CD14-positive monocyte (primary cell): ENCODE data around the gene TNIP2. TPM values are rescaled to one million over a fixed set of nuclear protein-coding genes. Genes with fewer than 3 reads are reported as not detected.

ENCODE experiments used
- DNase-seq, 3 donors: peaks; one replicate each; pipeline ENCODE4 v3.0.0-alpha.2; 2011 to 2022
- H2AFZ ChIP-seq: 2 replicates; pipeline ENCODE4 v1.6.0; 2012; ENCODE audit warnings: mild to moderate bottlenecking, low read depth, low read length, inconsistent platforms; ENCODE audit not compliant: insufficient read depth, poor library complexity, severe bottlenecking
- H3K27ac ChIP-seq, 2 donors: 1 replicate in 1 of 2; 2 replicates in 1 of 2; pipeline ENCODE4 v1.5.1; 2012 to 2013; ENCODE audit warnings: low read length in 2 of 2, control low read depth in 1 of 2, inconsistent platforms in 1 of 2, low read depth in 1 of 2, mild to moderate bottlenecking in 1 of 2
- H3K27me3 ChIP-seq, 2 donors: one replicate each; pipeline versions ENCODE4 v1.6.0 to v1.6.1; 2011 to 2013; ENCODE audit warnings: low read length in 2 of 2; ENCODE audit not compliant: control insufficient read depth in 2 of 2, insufficient read depth in 2 of 2
- H3K36me3 ChIP-seq, 2 donors: replicated peaks in 1 of 2; 1 replicate in 1 of 2; 2 replicates in 1 of 2; pipeline versions ENCODE4 v1.5.1 to v1.6.1; 2012 to 2013; ENCODE audit warnings: low read length in 2 of 2, control low read depth in 1 of 2, inconsistent platforms in 1 of 2, mild to moderate bottlenecking in 1 of 2; ENCODE audit not compliant: insufficient read depth in 2 of 2, control insufficient read depth in 1 of 2
- H3K4me1 ChIP-seq, 2 donors: 1 replicate in 1 of 2; 2 replicates in 1 of 2; pipeline versions ENCODE4 v1.5.1 to v1.6.1; 2012 to 2013; ENCODE audit warnings: low read length in 2 of 2, control low read depth in 1 of 2, inconsistent platforms in 1 of 2, mild to moderate bottlenecking in 1 of 2, moderate library complexity in 1 of 2; ENCODE audit not compliant: insufficient read depth in 2 of 2, control insufficient read depth in 1 of 2
- H3K4me2 ChIP-seq: replicated peaks from 2 replicates; pipeline ENCODE3; 2012; ENCODE audit warnings: low read length, moderate library complexity, mild to moderate bottlenecking; ENCODE audit not compliant: poor library complexity, severe bottlenecking; ENCODE audit errors: extremely low read depth
- H3K4me3 ChIP-seq, 3 experiments: fragments of 200-600 bp in 1 of 3; sonication (generic) in 1 of 3; replicated peaks in 1 of 3; 1 replicate in 2 of 3; 2 replicates in 1 of 3; pipeline ENCODE4 v1.5.1; 2011 to 2013; ENCODE audit warnings: low read length in 3 of 3, mild to moderate bottlenecking in 3 of 3, control low read depth in 2 of 3, low read depth in 2 of 3, inconsistent platforms in 1 of 3, moderate library complexity in 1 of 3
- H3K79me2 ChIP-seq: 2 replicates; pipeline ENCODE4 v1.6.0; 2012; ENCODE audit warnings: mild to moderate bottlenecking, control low read depth, inconsistent platforms, low read length, moderate library complexity; ENCODE audit not compliant: insufficient read depth
- H3K9ac ChIP-seq: 2 replicates; pipeline ENCODE4 v1.6.0; 2017; ENCODE audit warnings: low read length, mild to moderate bottlenecking; ENCODE audit not compliant: insufficient read depth, poor library complexity, severe bottlenecking
- H3K9me3 ChIP-seq, 2 donors: replicated peaks in 1 of 2; 1 replicate in 1 of 2; 2 replicates in 1 of 2; pipeline versions ENCODE4 v1.5.1 to v1.6.1; 2012 to 2013; ENCODE audit warnings: low read length in 2 of 2, control low read depth in 1 of 2; ENCODE audit not compliant: control insufficient read depth in 1 of 2, insufficient read depth in 1 of 2
- H4K20me1 ChIP-seq: 2 replicates; pipeline ENCODE4 v1.6.0; 2012; ENCODE audit warnings: mild to moderate bottlenecking, low read length, control low read depth, moderate library complexity; ENCODE audit not compliant: insufficient read depth
- H3K27ac Mint-ChIP-seq, 7 donors: one replicate each; pipeline ENCODE4 v1.8.0; 2020; ENCODE audit warnings: mild to moderate bottlenecking in 7 of 7, mixed read lengths in 7 of 7, moderate library complexity in 6 of 7, inconsistent platforms in 2 of 7
- H3K27me3 Mint-ChIP-seq, 3 donors: one replicate each; pipeline ENCODE4 v1.8.0; 2021 to 2022; ENCODE audit warnings: low read depth in 3 of 3, mild to moderate bottlenecking in 3 of 3, mixed read lengths in 3 of 3, moderate library complexity in 3 of 3, inconsistent platforms in 1 of 3
- H3K36me3 Mint-ChIP-seq, 2 donors: one replicate each; pipeline ENCODE4 v1.8.0; 2020; ENCODE audit warnings: mixed read lengths in 2 of 2, inconsistent platforms in 1 of 2, mild to moderate bottlenecking in 1 of 2
- H3K4me1 Mint-ChIP-seq: one replicate; pipeline ENCODE4 v1.8.0; 2020; ENCODE audit warnings: mild to moderate bottlenecking, mixed read lengths
- H3K4me3 Mint-ChIP-seq, 2 donors: one replicate each; pipeline ENCODE4 v1.8.0; 2020; ENCODE audit warnings: mild to moderate bottlenecking in 2 of 2, mixed read lengths in 2 of 2, moderate library complexity in 1 of 2
- H3K9me3 Mint-ChIP-seq, 7 donors: one replicate each; pipeline ENCODE4 v1.8.0; 2020 to 2022; ENCODE audit warnings: mixed read lengths in 7 of 7, mild to moderate bottlenecking in 6 of 7, moderate library complexity in 6 of 7, inconsistent platforms in 2 of 7
- CTCF ChIP-seq: fragments of 200-600 bp; IDR thresholded peaks from one replicate; pipeline ENCODE4 v1.8.0; 2022; ENCODE audit warnings: antibody characterized with exemption, mild to moderate bottlenecking
- WGBS: methylation state at CpG from one replicate; pipeline ENCODE4 v1.1.5; 2013; ENCODE audit warnings: missing lambda C conversion rate; ENCODE audit not compliant: insufficient coverage; 5-methylcytosine and 5-hydroxymethylcytosine counted together
- intact Hi-C, 2 donors: fragments of 100-400 bp; cut with micrococcal nuclease; formaldehyde crosslinking; loops; one replicate each; pipeline versions ENCODE4 v1.15.0 to v1.15.1; 2023
- polyA plus RNA-seq, 3 donors: library from polyadenylated mRNA; depleted of rRNA in 1 of 3; unstranded in 2 of 3; stranded (reverse) in 1 of 3; fragments of 300-500 nt in 2 of 3; fragments of >200 nt in 1 of 3; fragmentation: Illumina TruSeq in 2 of 3; gene quantifications; 1 replicate in 2 of 3; 2 replicates in 1 of 3; pipeline ENCODE4 v1.2.3, GENCODE V29; 2012 to 2021

TNIP2 gene
- polyA plus RNA-seq, 3 donors: 27.6 to 75.7 (median 28.2) TPM

GRCh38 chr4:2796849-2797544, 40.9 kb upstream of the TNIP2 start:
- no peaks in the 10 kb centered on the region for H3K9me3 ChIP-seq
- peaks cover 86% of the 10 kb centered on the region for H4K20me1 ChIP-seq
- peak overlapping the region; percentile 96 to 97 for H3K4me3 Mint-ChIP-seq
- H3K36me3 Mint-ChIP-seq: peaks cover 34 to 53% of the 10 kb centered on the region in 2 donors
- peaks cover 17 to 22% of the 10 kb centered on the region in 2 donors for H3K36me3 ChIP-seq
- peak overlapping the region in 2 of 3 experiments; percentile 86 to 99 for H3K4me3 ChIP-seq
- intact Hi-C loops: loop anchor here (5.0 kb wide), 3 partner anchors 35 to 45 kb away; partner anchors contain the start of genes ADD1 (in 1 of the 2) and TNIP2 (in 1 of the 2)
- peak overlapping the region; percentile 96 for H3K9ac ChIP-seq
- peaks cover 64% of the 10 kb centered on the region for H3K4me1 Mint-ChIP-seq
- H3K79me2 ChIP-seq: peaks cover 91% of the 10 kb centered on the region
- WGBS: 90% methylated on average over 12 of the region's 13 CpGs
- H3K27ac Mint-ChIP-seq: peak overlapping the region; percentile 97 to 99 (median 99)
- no peak overlapping the region for H2AFZ ChIP-seq
- peak overlapping the region; percentile 98 for H3K4me2 ChIP-seq
- DNase-seq: peak in 2 of 3 donors; percentile 4 to 8
- TF ChIP-seq CTCF: no peak
- H3K4me1 ChIP-seq: peaks cover 82 to 92% of the 10 kb centered on the region in 2 donors
- H3K27me3 Mint-ChIP-seq: peaks cover 0 to 4% (median 2%) of the 10 kb centered on the region in 3 donors
- no peaks in the 10 kb centered on the region for H3K9me3 Mint-ChIP-seq
- H3K27ac ChIP-seq: peak overlapping the region; percentile 99 to 100
- H3K27me3 ChIP-seq: no peaks in the 10 kb centered on the region

- peaks cover 17 to 22% of the 10 kb centered on the region in 2 donors for H3K36me3 ChIP-seq
- peak overlapping the region; percentile 96 for H3K9ac ChIP-seq
- H3K27ac ChIP-seq: peak overlapping the region; percentile 99 to 100
- peaks cover 83 to 92% of the 10 kb centered on the region in 2 donors for H3K4me1 ChIP-seq
- no peak for TF ChIP-seq CTCF
- H2AFZ ChIP-seq: no peak overlapping the region
- whole genome bisulfite sequencing: 83% methylated on average over 15 of the region's 27 CpGs
- Mint-ChIP-seq H3K27ac (peak overlapping the region; percentile 35 to 99 (median 84)), H3K27me3 (peaks cover 0 to 2% (median 2%) of the 10 kb centered on the region in 3 donors), H3K4me1 (peaks cover 65% of the 10 kb centered on the region), H3K9me3 (no peaks in the 10 kb centered on the region), H3K36me3 (peaks cover 30 to 48% of the 10 kb centered on the region in 2 donors), H3K4me3 (peak overlapping the region; percentile 93 to 96)
- H3K79me2 ChIP-seq: peaks cover 82% of the 10 kb centered on the region
- H3K4me2 ChIP-seq: peak overlapping the region; percentile 98
- no peaks in the 10 kb centered on the region for H3K9me3 ChIP-seq
- DNase-seq: peak in 2 of 3 donors; percentile 7 to 22
- intact Hi-C loops: loop anchor here (5.0 kb wide), 3 partner anchors 34 to 46 kb away; partner anchors contain the start of genes ADD1 (in 1 of the 2) and TNIP2 (in 1 of the 2)
- H3K27me3 ChIP-seq: no peaks in the 10 kb centered on the region
- peaks cover 78% of the 10 kb centered on the region for H4K20me1 ChIP-seq
- H3K4me3 ChIP-seq: peak overlapping the region in 2 of 3 experiments; percentile 65 to 99
Measured at GRCh38 chr4:2795893-2796848, 40.0 kb upstream of the TNIP2 start.
